Vagina (tissue), 2 donors: ENCODE results near the gene NISCH.

Source experiments
- CTCF ChIP-seq, 3 experiments: fragments of 450-650 bp in 2 of 3; fragments of 200-600 bp in 1 of 3; sonication (generic) in 1 of 3; IDR thresholded peaks; one replicate each; pipeline ENCODE4 v1.5.1; 2017 to 2019; ENCODE audit warnings: antibody characterized with exemption in 3 of 3, mild to moderate bottlenecking in 2 of 3, moderate library complexity in 2 of 3
- POLR2A ChIP-seq, 2 donors: fragments of 450-650 bp; IDR thresholded peaks; one replicate each; pipeline ENCODE4 v1.6.1; 2017; ENCODE audit warnings: antibody characterized with exemption in 2 of 2, mild to moderate bottlenecking in 2 of 2, moderate library complexity in 2 of 2
- POLR2AphosphoS5 ChIP-seq, 2 donors: sonication (generic); formaldehyde crosslinking; IDR thresholded peaks; one replicate each; pipeline ENCODE4 v1.9.0; 2017; ENCODE audit warnings: antibody characterized with exemption in 2 of 2, mild to moderate bottlenecking in 2 of 2, low read depth in 1 of 2; ENCODE audit not compliant: insufficient read depth in 1 of 2

- TF ChIP-seq POLR2A (IDR thresholded peaks at IDR 0.05) (no peak), POLR2AphosphoS5 (IDR thresholded peaks at IDR 0.05; ENCODE audit: insufficient read depth in 1 of 2, low read depth in 1 of 2) (no peak), CTCF (IDR thresholded peaks at IDR 0.05) (no peak)
Observed at GRCh38 chr3:52422669-52423068, 32.7 kb upstream of the NISCH start.
